ENCODE data around the gene THAP2. TPM values are rescaled to one million over a fixed set of nuclear protein-coding genes. Genes with fewer than 3 reads are reported as not detected.
A peak's percentile ranks its signal among the peaks of the same experiment; 100 is the strongest.
"Not testable (repeated sequence)": the region's sequence is repeated elsewhere in the genome, so short reads cannot be mapped to it uniquely, and the experiment has no call there.

The THAP2 gene
- total RNA-seq, 1 donor from 2014 or later = 7.4 TPM

DNA sequence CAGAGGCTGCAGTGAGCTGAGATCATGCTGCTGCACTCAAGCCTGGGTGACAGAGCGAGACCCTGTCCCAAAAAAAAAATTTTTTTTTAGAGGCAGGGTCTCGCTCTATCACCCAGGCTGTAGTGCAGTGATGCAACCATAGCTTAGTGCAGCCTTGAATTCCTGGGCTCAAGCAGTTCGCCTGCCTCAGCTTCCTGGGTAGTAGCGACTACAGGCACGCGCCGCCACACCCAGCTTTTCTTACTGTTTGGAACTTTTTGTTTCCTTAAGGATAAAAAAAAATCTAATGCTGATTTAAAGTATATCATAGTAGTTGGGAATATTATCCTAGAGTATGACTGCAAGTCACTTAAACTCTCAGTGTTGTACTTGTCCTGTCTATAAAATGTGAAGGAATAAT, 29.0 kb downstream of the THAP2 start:
- intact Hi-C loops (cut with DNase I) = no loop called here
- DNase-seq (ENCODE audit: missing footprints) = no peak
- ATAC-seq = no peak

DNA sequence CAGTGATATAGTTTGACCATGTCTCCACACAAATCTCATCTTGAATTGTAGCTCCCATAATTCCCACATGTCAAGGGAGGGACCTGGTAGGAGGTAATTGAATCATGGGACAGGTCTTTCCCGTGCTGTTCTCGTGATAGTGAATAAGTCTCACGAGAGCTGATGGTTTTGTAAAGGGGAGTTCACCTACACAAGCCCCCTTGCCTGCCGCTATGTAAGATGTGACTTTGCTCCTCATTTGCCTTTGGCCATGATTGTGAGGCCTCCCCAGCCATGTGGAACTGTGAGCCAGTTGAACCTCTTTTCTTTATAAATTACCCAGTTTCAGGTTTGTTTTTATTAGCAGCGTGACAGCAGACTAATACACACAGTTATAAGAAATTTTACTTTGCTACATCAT, 29.6 kb downstream of the THAP2 start:
- intact Hi-C loops (cut with DNase I); DNase-seq (ENCODE audit: missing footprints); ATAC-seq: not testable (repeated sequence)

DNA sequence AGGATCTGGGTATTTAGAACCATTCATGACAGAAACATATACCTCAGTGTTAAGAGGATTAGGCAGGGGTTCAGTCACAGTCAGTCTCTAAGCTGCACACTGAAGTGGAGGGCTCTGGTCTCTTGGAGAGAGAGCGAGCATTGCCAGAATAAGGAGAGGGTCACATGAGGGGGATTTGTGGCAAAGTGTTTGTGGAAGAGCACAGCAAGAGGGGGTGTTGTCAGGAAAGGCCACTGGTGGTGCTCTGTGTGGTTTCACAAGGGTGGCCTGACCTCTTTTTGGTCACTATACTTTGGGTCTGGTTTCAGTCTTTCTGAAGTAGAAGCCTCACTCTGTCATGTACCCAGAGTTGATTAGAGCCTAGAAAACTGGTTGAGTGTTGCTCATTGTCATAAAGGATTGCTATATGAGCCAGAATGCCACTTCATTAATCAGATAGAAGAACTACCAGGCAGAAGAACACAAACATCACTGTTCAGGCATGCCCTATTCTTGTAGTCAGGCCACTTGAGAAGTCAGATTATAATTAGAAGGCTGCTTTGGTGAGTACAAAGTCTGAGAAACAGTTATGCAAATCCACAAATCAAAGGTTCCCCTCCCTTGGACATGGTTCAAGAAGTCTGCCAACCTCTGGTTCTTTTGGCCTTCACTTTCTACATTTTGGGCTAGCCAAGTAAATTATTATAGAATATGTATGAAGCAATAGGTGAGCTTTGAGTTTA, 30.2 kb downstream of the THAP2 start:
- intact Hi-C loops (cut with DNase I) = no loop called here
- peak; percentile 65 for ATAC-seq
- DNase-seq (ENCODE audit: missing footprints) = no peak

- ATAC-seq (no peak), DNase-seq (ENCODE audit: missing footprints) (no peak)
- intact Hi-C loops (cut with DNase I) = no loop called here
Observed at GRCh38 chr12:71695782-71696181, 31.7 kb downstream of the THAP2 start.

GRCh38 chr12:71702181-71702580, 38.1 kb downstream of the THAP2 start:
- intact Hi-C loops (cut with DNase I); DNase-seq (ENCODE audit: missing footprints); ATAC-seq: not testable (repeated sequence)

DNA sequence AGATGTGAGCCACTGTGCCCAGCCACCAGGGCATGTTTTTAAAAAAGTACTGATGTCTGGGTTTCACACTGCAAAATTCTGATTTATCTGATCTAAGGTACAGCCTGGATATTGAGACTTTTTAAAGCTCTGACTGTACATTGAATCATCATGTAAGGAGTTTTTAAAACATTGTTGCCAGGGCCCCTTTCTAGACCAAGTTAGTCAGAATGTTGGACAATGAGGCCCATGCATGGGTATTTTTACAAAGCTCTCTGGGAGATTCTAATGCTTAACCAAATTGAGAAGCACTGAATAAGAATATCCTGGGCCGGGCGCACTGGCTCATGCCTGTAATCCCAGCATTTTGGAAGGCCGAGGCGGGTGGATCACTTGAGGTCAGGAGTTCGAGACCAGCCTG, 38.5 kb downstream of the THAP2 start:
- intact Hi-C loops (cut with DNase I) = no loop called here
- no peak for ATAC-seq

GRCh38 chr12:71703206-71703605, 39.1 kb downstream of the THAP2 start:
- ATAC-seq (no peak), DNase-seq (ENCODE audit: missing footprints) (no peak)
- intact Hi-C loops (cut with DNase I) = no loop called here

More for the DNA sequence above, 38.5 kb downstream of the THAP2 start:
- DNase-seq (ENCODE audit: missing footprints) = no peak

GRCh38 chr12:71704920-71705319, 40.8 kb downstream of the THAP2 start:
- intact Hi-C loops (cut with DNase I) = no loop called here
- DNase-seq (ENCODE audit: missing footprints) (no peak), ATAC-seq (no peak)

DNA sequence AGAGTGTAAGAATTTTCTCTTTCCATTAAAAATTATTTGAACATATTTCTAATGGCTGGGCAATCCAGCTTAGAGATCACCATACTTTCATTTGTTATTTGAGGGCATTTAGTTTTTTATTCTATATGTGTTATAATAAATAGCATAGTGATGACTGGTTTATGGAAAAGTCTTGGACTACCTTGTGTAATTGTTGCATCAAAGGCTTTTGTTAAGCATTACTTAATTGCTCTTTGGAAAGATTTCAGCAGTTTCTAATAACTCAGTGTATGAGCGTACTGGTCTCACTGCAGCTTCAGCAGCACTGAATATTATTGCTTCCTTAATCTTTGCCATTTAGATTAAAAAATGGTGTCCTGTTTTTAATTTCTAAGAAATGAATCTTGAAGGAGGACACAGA, 44.6 kb downstream of the THAP2 start:
- intact Hi-C loops (cut with DNase I) = no loop called here
- no peak for DNase-seq (ENCODE audit: missing footprints)
- ATAC-seq = no peak

DNA sequence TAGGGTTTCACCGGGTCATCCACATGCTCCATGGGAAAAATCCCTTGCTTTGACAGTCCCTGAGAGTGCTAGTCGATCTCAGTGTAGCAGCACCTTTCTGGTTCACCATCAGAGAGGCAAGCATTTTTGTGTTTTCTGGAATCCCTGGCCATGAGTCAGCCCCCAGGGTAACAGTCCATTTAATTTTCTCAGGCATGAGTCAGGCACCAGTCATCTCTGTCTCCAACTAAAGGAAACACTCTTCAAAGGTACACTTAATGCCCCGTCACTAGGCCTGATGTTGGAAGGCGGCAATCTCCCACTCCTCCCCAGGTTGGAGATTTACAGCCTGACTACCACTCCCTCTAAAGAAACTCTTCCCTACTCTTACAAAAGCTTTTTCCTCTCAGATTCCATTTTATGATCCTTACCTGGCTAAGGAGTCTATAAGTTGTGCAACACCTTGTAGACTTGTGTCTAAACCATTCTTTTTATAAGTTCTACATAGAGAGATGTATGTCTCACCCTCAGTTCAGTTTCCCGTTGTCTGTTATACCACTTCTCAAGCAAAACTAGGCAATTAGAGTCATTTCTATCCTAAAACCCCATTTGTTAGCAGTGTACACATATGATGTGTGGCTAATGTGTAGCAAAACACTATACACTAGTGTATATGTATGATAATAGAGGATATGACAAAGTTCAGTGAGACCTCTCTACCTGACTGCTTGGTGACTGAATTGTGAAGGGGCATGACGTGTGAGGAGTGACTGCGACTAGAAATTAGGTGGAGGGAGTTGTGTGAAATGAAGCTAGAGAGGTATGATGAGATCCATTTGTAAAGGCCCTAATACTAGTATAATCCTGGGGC, 46.4 kb downstream of the THAP2 start:
- ATAC-seq (no peak), DNase-seq (ENCODE audit: missing footprints) (no peak)
- intact Hi-C loops (cut with DNase I) = no loop called here

- no peak for ATAC-seq
- intact Hi-C loops (cut with DNase I) = no loop called here
- no peak for DNase-seq (ENCODE audit: missing footprints)
Observed at GRCh38 chr12:71718611-71719010, 54.5 kb downstream of the THAP2 start.

DNA sequence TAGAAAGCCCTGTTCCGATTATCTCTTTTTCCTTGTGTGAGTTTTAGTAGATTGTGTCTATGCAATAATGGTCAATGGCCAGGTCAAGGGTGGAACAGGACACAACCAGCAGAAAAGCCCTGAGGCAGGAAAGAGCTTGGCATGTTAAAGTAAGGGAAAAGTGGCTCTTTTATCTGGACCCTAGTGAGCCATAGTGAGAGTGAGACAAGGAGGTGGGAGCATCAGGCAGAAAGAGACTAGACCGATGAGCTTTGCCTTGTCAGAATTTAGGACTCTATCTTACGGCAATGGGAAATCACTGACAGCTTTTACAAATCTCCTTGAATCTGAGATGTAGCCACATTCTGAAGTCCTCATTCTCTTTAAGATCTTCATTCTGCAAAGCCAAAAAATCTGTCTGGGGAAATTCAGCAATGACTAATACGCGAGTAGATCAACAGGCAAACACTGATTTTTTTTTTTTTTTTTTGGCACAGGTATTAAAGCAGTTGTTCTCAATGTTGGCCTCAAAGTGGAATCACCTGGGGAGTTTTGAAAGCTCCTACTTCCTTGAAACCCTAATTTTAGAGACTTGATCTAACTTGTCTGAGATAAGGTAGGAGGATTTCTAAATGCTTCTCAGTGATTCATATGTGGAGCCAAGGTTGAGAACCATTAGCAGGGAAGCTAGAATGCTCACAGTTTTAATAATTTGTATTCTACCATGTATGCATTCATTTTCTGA, 55.7 kb downstream of the THAP2 start:
- no peak for ATAC-seq
- intact Hi-C loops (cut with DNase I) = no loop called here
- no peak for DNase-seq (ENCODE audit: missing footprints)

GRCh38 chr12:71721783-71722505, 57.8 kb downstream of the THAP2 start:
- no peak for DNase-seq (ENCODE audit: missing footprints)
- peak; percentile 39 for ATAC-seq
- intact Hi-C loops (cut with DNase I) = no loop called here

DNA sequence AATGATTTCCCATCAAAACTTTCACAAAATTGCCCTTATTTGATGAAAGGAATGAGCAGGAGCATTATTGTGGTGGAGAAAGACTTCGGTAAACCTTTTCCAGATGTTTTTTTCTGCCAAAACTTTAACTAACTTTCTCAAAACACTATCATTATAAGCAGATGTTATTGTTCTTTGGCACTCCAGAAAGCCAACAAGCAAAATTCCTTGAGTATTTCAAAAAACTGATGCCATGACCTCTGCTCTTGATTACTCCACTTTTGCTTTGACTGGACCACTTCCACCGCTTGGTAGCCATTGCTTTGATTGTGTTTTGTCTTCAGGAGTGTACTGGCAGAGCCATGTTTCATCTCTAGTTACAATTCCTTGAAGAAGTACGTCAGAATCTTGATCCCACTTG, 60.9 kb downstream of the THAP2 start:
- ATAC-seq (no peak), DNase-seq (ENCODE audit: missing footprints) (no peak)
- intact Hi-C loops (cut with DNase I) = no loop called here

DNA sequence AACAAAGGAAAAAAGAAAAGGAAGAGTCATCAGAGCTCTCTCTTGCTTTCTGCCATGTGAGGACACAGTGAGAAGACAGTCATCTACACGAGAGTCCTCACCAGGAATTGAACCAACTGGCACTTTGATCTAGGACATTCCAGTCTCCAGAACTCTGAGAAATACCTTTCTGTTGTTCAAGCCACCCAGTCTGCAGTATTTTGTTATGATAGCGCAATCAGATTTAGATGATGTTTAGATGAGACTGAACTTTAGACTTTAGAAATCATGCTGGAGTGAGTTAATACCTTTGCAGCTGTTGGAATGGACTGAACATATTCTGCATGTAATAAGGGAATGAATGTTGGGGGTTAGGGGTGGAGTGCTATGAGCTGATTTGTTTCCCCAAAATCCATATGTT, 62.4 kb downstream of the THAP2 start:
- DNase-seq (ENCODE audit: missing footprints) (no peak), ATAC-seq (no peak)
- intact Hi-C loops (cut with DNase I) = no loop called here

GRCh38 chr12:71727958-71728357, 63.9 kb downstream of the THAP2 start:
- intact Hi-C loops (cut with DNase I) = no loop called here
- DNase-seq (ENCODE audit: missing footprints) (no peak), ATAC-seq (no peak)

Measured in Right ventricle myocardium inferior (tissue), 1 donor.